Muscle of leg (tissue), 11 donors: ENCODE results near the gene XYLT1. TPM values are rescaled to one million over a fixed set of nuclear protein-coding genes. Genes with fewer than 3 reads are reported as not detected.
A peak's percentile ranks its signal among the peaks of the same experiment; 100 is the strongest.

Source experiments
- DNase-seq: peaks from one replicate; pipeline ENCODE4 v3.0.0; 2013
- H3K27ac ChIP-seq: one replicate; pipeline ENCODE4 v1.5.1; 2013; ENCODE audit warnings: mild to moderate bottlenecking, low read length, control low read depth
- H3K27me3 ChIP-seq: one replicate; pipeline ENCODE4 v1.6.1; 2013; ENCODE audit warnings: low read length; ENCODE audit not compliant: control insufficient read depth, insufficient read depth
- H3K36me3 ChIP-seq: one replicate; pipeline ENCODE4 v1.6.1; 2013; ENCODE audit warnings: low read length; ENCODE audit not compliant: control insufficient read depth, insufficient read depth
- H3K4me1 ChIP-seq: one replicate; pipeline ENCODE4 v1.6.1; 2013; ENCODE audit warnings: low read length; ENCODE audit not compliant: control insufficient read depth, insufficient read depth
- H3K4me3 ChIP-seq: one replicate; pipeline ENCODE4 v1.5.1; 2013; ENCODE audit warnings: low read length, control low read depth
- H3K9me3 ChIP-seq: replicated peaks from 2 replicates; pipeline ENCODE4 v1.6.1; 2013; ENCODE audit warnings: low read depth, low read length; ENCODE audit not compliant: control insufficient read depth
- WGBS: methylation state at CpG from one replicate; pipeline ENCODE4 v1.1.5; 2013; ENCODE audit warnings: missing lambda C conversion rate; ENCODE audit not compliant: insufficient coverage; 5-methylcytosine and 5-hydroxymethylcytosine counted together
- polyA plus RNA-seq, 8 donors: library from polyadenylated mRNA; unstranded; fragments of 120-200 nt; gene quantifications; one replicate each; pipeline versions ENCODE4 v1.2.1 to v1.2.3, GENCODE V29; 2013; ENCODE audit warnings: inconsistent platforms in 1 of 8, low replicate concordance in 1 of 8; ENCODE audit not compliant: insufficient read length in 8 of 8, insufficient read depth in 1 of 8
- total RNA-seq: library from RNA; stranded (reverse); fragments of 120-200 nt; gene quantifications from one replicate; pipeline ENCODE4 v1.2.4, GENCODE V29; 2013

XYLT1 gene
- total and polyA plus RNA-seq, 9 donors: 4.3 to 9.7 (median 5.3) TPM

- DNase-seq: no peak
- Histone ChIP-seq H3K36me3 (no peaks in the 10 kb centered on the region), H3K4me3 (no peak overlapping the region), H3K9me3 (no peaks in the 10 kb centered on the region), H3K27ac (no peak overlapping the region), H3K4me1 (no peaks in the 10 kb centered on the region), H3K27me3 (no peaks in the 10 kb centered on the region)
- 80% methylated on average over 1 of the region's 7 CpGs for WGBS
These were observed 388.5 kb downstream of the XYLT1 start for GRCh38 chr16:17082095-17082882.

DNA sequence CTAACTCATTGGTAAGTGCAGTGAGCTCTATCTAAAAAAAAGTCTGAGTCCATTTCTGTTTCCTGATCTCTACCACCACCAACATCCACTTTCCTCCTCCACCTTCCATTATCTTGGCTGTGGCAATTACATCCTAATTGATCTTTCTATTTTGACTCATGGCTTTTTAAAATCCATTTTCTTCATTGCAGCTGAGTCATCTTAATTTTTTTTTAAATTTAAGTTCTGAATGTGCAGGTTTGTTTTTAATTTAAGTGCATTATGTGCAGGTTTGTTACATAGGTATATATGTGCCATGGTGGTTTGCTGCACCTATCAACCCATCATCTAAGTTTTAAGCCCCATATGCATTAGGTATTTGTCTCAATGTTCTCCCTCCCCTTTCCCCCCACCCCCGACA, 390.7 kb downstream of the XYLT1 start:
- DNase-seq: no peak
- no peak overlapping the region for H3K4me3 ChIP-seq
- H3K27me3 ChIP-seq: no peaks in the 10 kb centered on the region
- no peak overlapping the region for H3K27ac ChIP-seq
- H3K4me1 ChIP-seq: no peaks in the 10 kb centered on the region
- no peaks in the 10 kb centered on the region for H3K36me3 ChIP-seq
- no peaks in the 10 kb centered on the region for H3K9me3 ChIP-seq
- WGBS: no CpG with 5 or more reads among the region's 1 CpG

DNA sequence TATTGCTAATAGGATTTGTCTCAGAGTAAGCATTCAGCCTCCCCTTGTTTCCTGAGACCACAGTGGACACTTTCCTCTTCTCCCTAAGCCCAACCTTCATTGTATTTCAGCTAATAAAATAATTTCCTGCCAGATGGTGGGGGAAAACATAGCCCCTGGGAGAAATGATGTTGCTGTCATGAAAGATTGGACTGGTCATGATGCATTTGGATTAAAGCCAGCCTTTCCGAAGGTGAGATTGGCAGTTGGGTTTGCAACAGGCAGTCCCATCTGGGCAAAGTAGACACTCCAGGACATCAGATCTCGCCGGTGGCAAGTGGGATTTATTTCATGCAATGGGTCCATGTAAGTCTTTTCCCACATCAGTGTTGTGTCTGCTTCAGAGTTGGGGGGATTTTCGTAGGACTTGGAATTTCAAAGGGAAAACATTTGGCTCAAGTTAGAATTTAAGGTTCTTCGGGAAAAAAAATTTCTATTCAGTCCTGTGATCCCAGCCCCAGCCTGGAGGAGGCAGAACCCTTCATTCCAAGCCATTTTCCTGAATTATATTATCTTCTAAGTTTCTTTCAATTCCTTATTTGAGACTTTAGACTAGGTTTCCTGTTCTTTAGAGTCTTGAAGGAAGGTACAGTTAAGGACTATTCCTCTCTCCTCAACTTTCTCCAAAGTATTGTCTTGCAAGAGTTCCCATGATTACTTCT, 391.7 kb downstream of the XYLT1 start:
- Histone ChIP-seq H3K27me3 (no peaks in the 10 kb centered on the region), H3K4me1 (no peaks in the 10 kb centered on the region), H3K4me3 (no peak overlapping the region), H3K27ac (no peak overlapping the region), H3K36me3 (no peaks in the 10 kb centered on the region), H3K9me3 (no peaks in the 10 kb centered on the region)
- no peak for DNase-seq
- 39% methylated on average over 3 of the region's 5 CpGs for WGBS

DNA sequence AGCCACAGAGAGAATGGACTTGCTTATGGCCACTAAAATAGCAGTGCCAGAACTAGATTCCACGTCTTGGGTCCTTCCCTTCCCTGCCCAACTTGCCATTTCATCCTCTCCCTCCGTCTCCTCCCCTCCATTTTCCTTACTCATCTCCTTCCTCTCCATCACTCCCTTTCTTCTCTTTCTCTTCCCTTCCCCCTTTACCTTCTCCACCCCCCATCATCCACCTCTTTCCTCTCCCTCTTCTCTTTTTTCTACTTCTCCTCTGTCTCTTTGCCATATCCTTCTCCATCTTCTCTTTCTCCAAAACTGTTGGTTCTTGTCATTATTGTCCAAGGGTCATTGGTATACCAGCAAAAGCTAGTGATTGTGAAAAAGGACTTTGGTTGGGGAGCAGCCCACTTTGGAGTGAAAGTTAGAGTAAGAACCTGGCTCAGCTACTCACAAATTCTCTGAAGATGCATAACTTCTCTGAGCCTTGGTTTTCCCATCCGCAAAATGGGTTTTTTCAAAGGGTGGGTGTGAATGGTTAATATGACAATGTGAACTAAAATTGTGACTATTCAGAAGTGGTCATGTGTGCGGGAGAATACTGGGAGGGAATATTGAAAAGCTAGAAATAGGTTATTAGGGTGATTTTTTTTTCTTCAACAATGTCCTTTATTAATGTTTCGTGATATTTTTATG, 393.8 kb downstream of the XYLT1 start:
- no peaks in the 10 kb centered on the region for H3K27me3 ChIP-seq
- no peaks in the 10 kb centered on the region for H3K9me3 ChIP-seq
- H3K27ac ChIP-seq: no peak overlapping the region
- H3K4me3 ChIP-seq: no peak overlapping the region
- WGBS: 78% methylated on average over 3 of the region's 5 CpGs
- DNase-seq: no peak
- no peaks in the 10 kb centered on the region for H3K4me1 ChIP-seq
- H3K36me3 ChIP-seq: no peaks in the 10 kb centered on the region

- Histone ChIP-seq H3K4me3 (no peak overlapping the region), H3K36me3 (no peaks in the 10 kb centered on the region), H3K4me1 (no peaks in the 10 kb centered on the region), H3K27ac (no peak overlapping the region), H3K27me3 (no peaks in the 10 kb centered on the region), H3K9me3 (no peaks in the 10 kb centered on the region)
- 84% methylated on average over 3 of the region's 9 CpGs for WGBS
- DNase-seq: no peak
These were observed 394.5 kb downstream of the XYLT1 start for GRCh38 chr16:17076092-17076754.

GRCh38 chr16:17072104-17072503, 398.7 kb downstream of the XYLT1 start:
- no peaks in the 10 kb centered on the region for H3K4me1 ChIP-seq
- DNase-seq: no peak
- no peaks in the 10 kb centered on the region for H3K27me3 ChIP-seq
- H3K9me3 ChIP-seq: no peaks in the 10 kb centered on the region
- no peak overlapping the region for H3K27ac ChIP-seq
- no peaks in the 10 kb centered on the region for H3K36me3 ChIP-seq
- WGBS: no CpG with 5 or more reads among the region's 2 CpGs
- H3K4me3 ChIP-seq: no peak overlapping the region

DNA sequence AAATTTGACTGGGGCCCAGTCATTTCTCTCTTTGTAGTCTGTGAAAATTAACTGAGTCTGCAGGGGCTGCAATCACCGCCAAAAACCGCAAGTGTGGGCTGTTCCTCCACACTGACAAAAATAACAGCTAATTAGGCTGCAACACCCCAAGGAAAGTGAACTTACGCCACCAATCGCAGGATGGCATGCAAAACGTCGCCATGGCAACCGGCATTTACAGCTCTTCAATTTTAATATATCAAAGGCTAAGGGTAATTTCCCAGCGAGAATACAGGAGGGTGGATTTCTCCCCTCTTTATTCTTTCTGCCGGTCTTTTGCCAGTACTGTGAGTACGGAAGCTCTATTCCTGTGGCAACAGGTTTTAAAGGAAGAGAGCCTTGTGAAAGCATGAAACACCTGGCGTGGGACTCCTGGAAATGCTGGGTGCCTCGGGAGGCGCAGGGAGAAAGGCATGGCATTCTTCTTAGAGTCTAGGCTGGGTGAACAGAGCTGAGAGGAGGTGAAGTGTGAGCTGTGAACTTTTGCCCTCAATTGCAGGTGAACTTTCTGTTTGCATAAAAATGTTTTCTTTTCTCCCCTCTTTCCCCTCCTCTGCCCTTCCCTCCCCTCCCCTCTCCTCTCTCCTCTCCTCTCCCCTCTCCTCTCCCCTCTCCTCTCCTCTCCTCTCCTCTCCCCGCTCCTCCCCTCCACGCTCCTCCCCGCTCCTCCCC, 399.7 kb downstream of the XYLT1 start:
- H3K27me3 ChIP-seq: no peaks in the 10 kb centered on the region
- no peaks in the 10 kb centered on the region for H3K4me1 ChIP-seq
- WGBS: 10% methylated on average over 2 of the region's 16 CpGs
- no peaks in the 10 kb centered on the region for H3K36me3 ChIP-seq
- H3K27ac ChIP-seq: no peak overlapping the region
- no peaks in the 10 kb centered on the region for H3K9me3 ChIP-seq
- DNase-seq: peak; percentile 18
- H3K4me3 ChIP-seq: no peak overlapping the region

GRCh38 chr16:17069681-17070080, 401.1 kb downstream of the XYLT1 start:
- Histone ChIP-seq H3K36me3 (no peaks in the 10 kb centered on the region), H3K27ac (no peak overlapping the region), H3K4me1 (no peaks in the 10 kb centered on the region), H3K27me3 (no peaks in the 10 kb centered on the region), H3K9me3 (no peaks in the 10 kb centered on the region), H3K4me3 (no peak overlapping the region)
- 50% methylated on average over 1 of the region's 2 CpGs for WGBS
- no peak for DNase-seq

GRCh38 chr16:17068524-17068923, 402.2 kb downstream of the XYLT1 start:
- no peak overlapping the region for H3K27ac ChIP-seq
- whole genome bisulfite sequencing: 100% methylated on average over 1 of the region's 3 CpGs
- no peaks in the 10 kb centered on the region for H3K36me3 ChIP-seq
- no peaks in the 10 kb centered on the region for H3K4me1 ChIP-seq
- no peak overlapping the region for H3K4me3 ChIP-seq
- no peak for DNase-seq
- H3K27me3 ChIP-seq: no peaks in the 10 kb centered on the region
- no peaks in the 10 kb centered on the region for H3K9me3 ChIP-seq
